Measurements from ENCODE around the gene ACP3.
"Not testable (repeated sequence)": the region's sequence is repeated elsewhere in the genome, so short reads cannot be mapped to it uniquely, and the experiment has no call there.

The ACP3 gene

GRCh38 chr3:132317229-132317948, at the start of gene ACP3:
TSS of gene ACP3 (plus strand) at chr3:132317407. CDS start at chr3:132317457, 50 bp downstream.
- DNase-seq (ENCODE audit: low spot score): no peak

GRCh38 chr3:132268956-132269355, 48.3 kb upstream of the ACP3 start:
- DNase-seq (ENCODE audit: low spot score): peak; percentile 22

GRCh38 chr3:132273036-132273435, 44.2 kb upstream of the ACP3 start:
- DNase-seq (ENCODE audit: low spot score): no peak

- DNase-seq (ENCODE audit: low spot score): no peak
Observed at GRCh38 chr3:132276228-132276906, 40.8 kb upstream of the ACP3 start.

- DNase-seq (ENCODE audit: low spot score): no peak
Observed at GRCh38 chr3:132279030-132279429, 38.2 kb upstream of the ACP3 start.

GRCh38 chr3:132283440-132283839, 33.8 kb upstream of the ACP3 start:
- no peak for DNase-seq (ENCODE audit: low spot score)

GRCh38 chr3:132283916-132284405, 33.2 kb upstream of the ACP3 start:
- no peak for DNase-seq (ENCODE audit: low spot score)

GRCh38 chr3:132284781-132285619, 32.2 kb upstream of the ACP3 start:
- DNase-seq (ENCODE audit: low spot score): no peak

GRCh38 chr3:132285620-132285945, 31.6 kb upstream of the ACP3 start:
- DNase-seq (ENCODE audit: low spot score): no peak

- DNase-seq (ENCODE audit: low spot score): no peak
Observed at GRCh38 chr3:132286035-132286434, 31.2 kb upstream of the ACP3 start.

- no peak for DNase-seq (ENCODE audit: low spot score)
Observed at GRCh38 chr3:132288357-132288756, 28.9 kb upstream of the ACP3 start.

- DNase-seq (ENCODE audit: low spot score): no peak
Observed at GRCh38 chr3:132289316-132289715, 27.9 kb upstream of the ACP3 start.

GRCh38 chr3:132290833-132291232, 26.4 kb upstream of the ACP3 start:
- DNase-seq (ENCODE audit: low spot score): no peak

GRCh38 chr3:132292042-132292441, 25.2 kb upstream of the ACP3 start:
- no peak for DNase-seq (ENCODE audit: low spot score)

- no peak for DNase-seq (ENCODE audit: low spot score)
Observed at GRCh38 chr3:132293251-132293650, 24.0 kb upstream of the ACP3 start.

- no peak for DNase-seq (ENCODE audit: low spot score)
Observed at GRCh38 chr3:132294906-132295305, 22.3 kb upstream of the ACP3 start.

GRCh38 chr3:132303336-132304201, 13.6 kb upstream of the ACP3 start:
- not testable (repeated sequence) for DNase-seq (ENCODE audit: low spot score)

GRCh38 chr3:132304351-132304750, 12.9 kb upstream of the ACP3 start:
- DNase-seq (ENCODE audit: low spot score): not testable (repeated sequence)

- DNase-seq (ENCODE audit: low spot score): not testable (repeated sequence)
Observed at GRCh38 chr3:132310057-132310456, 7.2 kb upstream of the ACP3 start.

- no peak for DNase-seq (ENCODE audit: low spot score)
Observed at GRCh38 chr3:132311316-132311715, 5.9 kb upstream of the ACP3 start.

GRCh38 chr3:132311841-132312240, 5.4 kb upstream of the ACP3 start:
- peak; percentile 22 for DNase-seq (ENCODE audit: low spot score)

- DNase-seq (ENCODE audit: low spot score): no peak
Observed at GRCh38 chr3:132315851-132316250, 1.4 kb upstream of the ACP3 start.
